ENCODE data around the gene RAB11FIP3.

DNA sequence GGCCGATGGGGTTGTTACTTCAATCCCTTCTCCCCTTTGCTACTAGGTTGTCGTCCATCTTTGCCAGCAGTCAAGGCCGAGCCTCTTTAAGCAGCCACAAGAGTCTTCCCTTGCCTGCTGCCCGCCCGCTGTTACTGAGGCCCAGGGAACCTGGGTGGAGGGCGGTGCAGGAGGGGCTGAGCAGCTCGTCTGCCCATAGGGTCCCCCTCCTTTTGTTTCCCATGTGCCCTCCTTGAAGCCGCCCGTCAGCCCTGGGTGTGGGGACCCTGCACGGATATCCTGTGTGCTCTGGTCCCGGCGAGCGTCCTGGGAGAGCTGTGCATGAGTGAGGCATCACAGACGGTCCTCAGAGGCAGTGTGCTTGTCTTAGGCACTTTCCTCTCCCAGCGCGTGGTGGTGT lies 64.2 kb downstream of the RAB11FIP3 start:
- TF ChIP-seq CTCF (conservative IDR thresholded peaks at IDR 0.05; ENCODE audit: low read length), result no peak
- no peak for TF ChIP-seq EZH2phosphoT487 (IDR thresholded peaks at IDR 0.05; ENCODE audit: borderline replicate concordance, low read depth, low read length)

Data from OCI-LY7 (cell line).